GM12872 (cell line): ENCODE results near the gene NAIF1.

Source experiments
- TF ChIP-seq, protein P1 (sequence below): IDR thresholded peaks from 3 replicates; pipeline ENCODE4 v1.5.1; 2011; ENCODE audit warnings: low read depth, mild to moderate bottlenecking, low read length, moderate library complexity; ENCODE audit not compliant: insufficient read depth

The NAIF1 gene

DNA sequence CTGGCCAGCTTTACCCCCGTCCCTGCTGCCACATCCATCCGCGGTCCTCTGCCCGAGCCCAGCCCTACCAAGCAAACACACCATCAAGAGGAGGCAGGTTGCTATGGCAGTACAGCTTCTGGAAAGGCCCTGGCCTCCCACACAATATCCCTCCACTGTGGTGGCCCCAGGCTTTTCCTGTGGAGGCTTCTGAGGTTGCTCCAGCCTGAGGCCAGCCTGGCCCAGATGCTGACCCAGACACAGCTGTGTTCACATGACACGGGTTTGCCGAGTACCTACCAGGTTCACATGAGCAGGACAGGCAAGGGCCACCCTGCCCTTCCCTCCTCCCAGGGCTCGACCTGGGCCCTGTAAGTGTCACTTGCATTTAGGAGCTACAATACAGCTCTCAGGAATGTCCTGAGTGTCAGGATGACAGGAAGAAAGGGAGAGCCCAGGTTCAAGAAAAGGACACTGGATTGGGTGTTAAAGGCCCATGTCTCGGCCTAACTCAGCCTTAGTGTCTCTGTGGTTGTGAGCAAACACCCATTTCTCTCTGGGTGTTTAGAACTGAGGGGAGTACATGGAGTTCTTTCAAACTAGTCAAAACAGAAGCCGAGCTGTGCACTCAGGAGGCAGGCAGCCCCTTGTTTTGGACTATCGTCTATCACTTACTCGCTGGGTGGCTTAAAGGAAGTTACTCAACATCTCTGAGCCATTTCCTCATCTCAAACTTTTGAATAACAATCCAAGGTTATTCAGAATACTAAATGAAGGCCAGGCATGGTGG is 40.2 kb downstream of the NAIF1 start:
- TF ChIP-seq, protein P1, sequence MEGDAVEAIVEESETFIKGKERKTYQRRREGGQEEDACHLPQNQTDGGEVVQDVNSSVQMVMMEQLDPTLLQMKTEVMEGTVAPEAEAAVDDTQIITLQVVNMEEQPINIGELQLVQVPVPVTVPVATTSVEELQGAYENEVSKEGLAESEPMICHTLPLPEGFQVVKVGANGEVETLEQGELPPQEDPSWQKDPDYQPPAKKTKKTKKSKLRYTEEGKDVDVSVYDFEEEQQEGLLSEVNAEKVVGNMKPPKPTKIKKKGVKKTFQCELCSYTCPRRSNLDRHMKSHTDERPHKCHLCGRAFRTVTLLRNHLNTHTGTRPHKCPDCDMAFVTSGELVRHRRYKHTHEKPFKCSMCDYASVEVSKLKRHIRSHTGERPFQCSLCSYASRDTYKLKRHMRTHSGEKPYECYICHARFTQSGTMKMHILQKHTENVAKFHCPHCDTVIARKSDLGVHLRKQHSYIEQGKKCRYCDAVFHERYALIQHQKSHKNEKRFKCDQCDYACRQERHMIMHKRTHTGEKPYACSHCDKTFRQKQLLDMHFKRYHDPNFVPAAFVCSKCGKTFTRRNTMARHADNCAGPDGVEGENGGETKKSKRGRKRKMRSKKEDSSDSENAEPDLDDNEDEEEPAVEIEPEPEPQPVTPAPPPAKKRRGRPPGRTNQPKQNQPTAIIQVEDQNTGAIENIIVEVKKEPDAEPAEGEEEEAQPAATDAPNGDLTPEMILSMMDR: no peak

DNA sequence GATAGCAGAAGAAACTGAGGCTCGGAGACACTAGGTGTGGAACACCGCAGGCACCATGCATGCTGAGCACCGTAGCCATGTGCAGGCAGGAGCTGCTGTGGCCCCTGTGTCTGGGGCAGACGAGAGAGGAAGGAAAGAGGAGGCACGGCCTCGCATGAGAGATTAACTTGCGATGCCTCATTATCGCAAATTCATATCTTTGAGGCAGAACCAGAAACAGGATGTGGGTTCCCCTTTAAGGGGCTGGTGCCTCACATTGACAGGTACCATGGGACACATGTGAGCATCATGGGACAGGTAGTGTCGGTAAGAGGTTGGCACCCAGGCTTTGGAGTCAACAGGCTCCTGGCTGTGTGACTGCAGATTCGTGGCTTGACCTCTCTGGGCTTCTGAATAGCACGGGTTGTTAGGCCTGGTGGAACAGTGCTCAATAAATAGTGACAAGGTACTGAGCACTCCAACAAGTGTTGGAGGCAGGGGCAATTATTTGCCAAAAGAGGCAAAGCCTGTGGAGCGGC is 40.8 kb downstream of the NAIF1 start:
- TF ChIP-seq, protein P1: no peak

- TF ChIP-seq, protein P1: no peak
Observed at GRCh38 chr9:128025736-128026135, 41.4 kb downstream of the NAIF1 start.

GRCh38 chr9:128024761-128025308 is 42.3 kb downstream of the NAIF1 start:
- TF ChIP-seq, protein P1: no peak

- TF ChIP-seq, protein P1: no peak
Observed at GRCh38 chr9:128022886-128023285, 44.2 kb downstream of the NAIF1 start.

DNA sequence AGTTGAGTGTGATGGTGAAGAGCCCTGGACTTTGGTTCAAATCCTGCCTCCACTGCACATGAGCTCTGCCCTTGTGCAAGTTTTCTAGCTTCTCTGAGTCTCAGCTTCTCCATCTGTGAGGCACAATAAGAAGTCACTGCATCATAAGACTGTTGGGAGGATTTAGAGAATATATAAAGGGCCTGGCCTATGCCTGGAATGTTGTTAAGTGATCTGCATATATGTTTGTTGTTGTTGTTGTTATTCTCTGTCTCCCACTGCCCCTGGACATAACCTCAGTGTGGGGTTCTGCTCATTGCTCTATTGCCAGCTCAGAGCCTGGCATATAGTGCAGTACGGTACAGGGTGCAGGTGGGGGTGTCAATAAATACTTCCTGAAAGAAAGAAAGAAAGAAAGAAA is 46.0 kb downstream of the NAIF1 start:
- TF ChIP-seq, protein P1: no peak

GRCh38 chr9:128020692-128021091 is 46.4 kb downstream of the NAIF1 start:
- TF ChIP-seq, protein P1: peak; percentile 55
